ENCODE results near the gene TBC1D1.

The TBC1D1 gene

GRCh38 chr4:38123555-38123954 is 232.7 kb downstream of the TBC1D1 start:
- in situ Hi-C loops (cut with HindIII; ENCODE audit: low sequenced_read_pairs), result no loop called here
- TF ChIP-seq, protein P1, sequence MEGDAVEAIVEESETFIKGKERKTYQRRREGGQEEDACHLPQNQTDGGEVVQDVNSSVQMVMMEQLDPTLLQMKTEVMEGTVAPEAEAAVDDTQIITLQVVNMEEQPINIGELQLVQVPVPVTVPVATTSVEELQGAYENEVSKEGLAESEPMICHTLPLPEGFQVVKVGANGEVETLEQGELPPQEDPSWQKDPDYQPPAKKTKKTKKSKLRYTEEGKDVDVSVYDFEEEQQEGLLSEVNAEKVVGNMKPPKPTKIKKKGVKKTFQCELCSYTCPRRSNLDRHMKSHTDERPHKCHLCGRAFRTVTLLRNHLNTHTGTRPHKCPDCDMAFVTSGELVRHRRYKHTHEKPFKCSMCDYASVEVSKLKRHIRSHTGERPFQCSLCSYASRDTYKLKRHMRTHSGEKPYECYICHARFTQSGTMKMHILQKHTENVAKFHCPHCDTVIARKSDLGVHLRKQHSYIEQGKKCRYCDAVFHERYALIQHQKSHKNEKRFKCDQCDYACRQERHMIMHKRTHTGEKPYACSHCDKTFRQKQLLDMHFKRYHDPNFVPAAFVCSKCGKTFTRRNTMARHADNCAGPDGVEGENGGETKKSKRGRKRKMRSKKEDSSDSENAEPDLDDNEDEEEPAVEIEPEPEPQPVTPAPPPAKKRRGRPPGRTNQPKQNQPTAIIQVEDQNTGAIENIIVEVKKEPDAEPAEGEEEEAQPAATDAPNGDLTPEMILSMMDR (IDR thresholded peaks at IDR 0.05; ENCODE audit: low read depth, low read length, missing control alignments), result no peak
- no peak overlapping the region for H3K4me3 ChIP-seq (ENCODE audit: low read depth, low read length)
- DNase-seq (ENCODE audit: low read depth), result no peak

DNA sequence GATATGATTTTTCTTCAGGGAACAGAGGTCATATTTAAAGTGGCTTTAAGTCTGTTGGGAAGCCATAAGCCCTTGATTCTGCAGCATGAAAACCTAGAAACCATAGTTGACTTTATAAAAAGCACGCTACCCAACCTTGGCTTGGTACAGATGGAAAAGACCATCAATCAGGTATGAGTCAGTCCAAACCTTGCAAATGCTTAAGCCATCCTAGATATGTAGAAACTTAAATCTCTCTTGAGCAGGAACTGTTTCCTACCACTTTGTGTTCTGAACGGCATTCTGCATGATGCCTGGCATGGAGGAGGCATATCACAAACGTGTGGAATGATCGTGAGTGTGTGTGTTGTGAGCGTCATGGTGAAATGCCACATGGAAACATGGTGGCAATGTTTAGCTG is 234.1 kb downstream of the TBC1D1 start:
- in situ Hi-C loops (cut with HindIII; ENCODE audit: low sequenced_read_pairs), result no loop called here
- no peak overlapping the region for H3K4me3 ChIP-seq (ENCODE audit: low read depth, low read length)
- TF ChIP-seq, protein P1 (IDR thresholded peaks at IDR 0.05; ENCODE audit: low read depth, low read length, missing control alignments), result no peak
- no peak for DNase-seq (ENCODE audit: low read depth)

DNA sequence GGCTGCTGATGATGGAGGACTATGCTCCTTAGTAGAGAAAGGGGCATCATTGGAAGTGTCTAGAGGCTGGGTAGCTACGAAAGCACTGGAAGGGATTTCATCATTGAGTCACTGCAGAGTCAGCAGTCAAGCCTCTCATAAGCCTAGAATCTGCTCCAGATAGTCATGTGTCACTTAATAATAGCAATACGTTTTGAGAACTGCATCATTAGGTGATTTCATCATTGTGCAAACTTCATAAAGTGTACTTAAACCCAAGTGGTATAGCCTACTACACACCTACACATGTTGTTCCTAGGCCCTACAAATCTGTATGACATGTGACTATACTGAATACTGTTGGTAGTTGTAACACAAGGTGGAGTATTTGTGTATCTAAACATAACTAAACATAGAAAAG is 234.9 kb downstream of the TBC1D1 start:
- TF ChIP-seq, protein P1 (IDR thresholded peaks at IDR 0.05; ENCODE audit: low read depth, low read length, missing control alignments), result no peak
- in situ Hi-C loops (cut with HindIII; ENCODE audit: low sequenced_read_pairs), result no loop called here
- H3K4me3 ChIP-seq (ENCODE audit: low read depth, low read length), result no peak overlapping the region
- no peak for DNase-seq (ENCODE audit: low read depth)

DNA sequence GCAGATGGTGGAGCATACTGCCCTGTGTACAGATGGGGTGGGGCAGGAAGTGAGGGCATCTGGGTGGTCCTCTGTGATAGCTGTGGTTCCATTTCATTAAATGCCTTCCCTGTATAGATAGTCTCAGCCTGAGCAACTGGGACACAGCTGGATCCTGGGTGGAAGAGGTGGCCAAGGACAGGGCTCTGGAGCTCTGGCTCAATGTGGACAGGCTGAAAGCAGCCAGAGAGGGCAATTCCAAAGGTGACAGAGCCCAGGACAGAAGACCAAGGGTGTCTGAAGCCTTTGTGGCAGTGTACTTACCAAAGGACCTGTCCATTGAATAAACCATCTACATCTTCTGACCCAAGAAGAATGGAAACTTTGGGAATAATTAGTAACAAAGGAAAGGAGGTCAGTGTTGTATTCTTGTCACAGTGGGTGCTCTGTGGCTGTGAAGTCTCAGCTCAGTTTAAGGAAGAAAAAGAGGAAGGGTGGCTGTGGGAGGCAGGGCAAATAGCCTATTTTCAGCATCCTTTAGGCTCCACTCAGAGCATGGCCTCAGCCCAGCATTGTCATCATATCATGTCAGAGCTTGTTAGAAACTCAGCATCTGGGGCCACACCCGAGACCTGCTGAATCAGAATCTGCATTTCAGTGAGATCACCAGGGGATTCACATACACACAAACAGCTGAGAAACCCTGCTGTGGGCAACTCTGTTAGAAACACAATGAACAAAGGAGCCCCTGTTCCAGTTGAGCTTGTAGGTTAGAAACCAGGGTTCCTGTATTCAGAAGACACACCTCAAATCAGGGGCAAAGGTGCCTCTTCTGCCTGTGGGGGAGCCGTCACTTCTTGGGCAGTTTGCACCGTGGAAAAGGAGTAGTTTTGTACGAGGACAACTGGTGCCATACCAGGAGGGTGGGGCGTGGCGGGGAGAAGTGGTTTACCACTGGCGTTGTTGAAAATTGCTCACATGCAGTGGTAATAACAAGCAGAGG is 237.9 kb downstream of the TBC1D1 start:
- in situ Hi-C loops (cut with HindIII; ENCODE audit: low sequenced_read_pairs), result no loop called here
- H3K4me3 ChIP-seq (ENCODE audit: low read depth, low read length), result no peak overlapping the region
- TF ChIP-seq, protein P1 (IDR thresholded peaks at IDR 0.05; ENCODE audit: low read depth, low read length, missing control alignments), result no peak
- DNase-seq (ENCODE audit: low read depth), result no peak

GRCh38 chr4:38129460-38130227 is 238.8 kb downstream of the TBC1D1 start:
- TF ChIP-seq, protein P1 (IDR thresholded peaks at IDR 0.05; ENCODE audit: low read depth, low read length, missing control alignments), result no peak
- in situ Hi-C loops (cut with HindIII; ENCODE audit: low sequenced_read_pairs), result no loop called here
- DNase-seq (ENCODE audit: low read depth), result no peak

GRCh38 chr4:38130884-38131283 is 240.0 kb downstream of the TBC1D1 start:
- DNase-seq (ENCODE audit: low read depth), result no peak
- no peak overlapping the region for H3K4me3 ChIP-seq (ENCODE audit: low read depth, low read length)
- TF ChIP-seq, protein P1 (IDR thresholded peaks at IDR 0.05; ENCODE audit: low read depth, low read length, missing control alignments), result no peak
- in situ Hi-C loops (cut with HindIII; ENCODE audit: low sequenced_read_pairs), result no loop called here

More at GRCh38 chr4:38129460-38130227, 238.8 kb downstream of the TBC1D1 start:
- H3K4me3 ChIP-seq (ENCODE audit: low read depth, low read length), result no peak overlapping the region

Measured in astrocyte of the cerebellum (primary cell).